GM21447 (cell line): Measurements from ENCODE around the gene PEX11A.

Source experiments
- ATAC-seq: cut with Tn5 transposase; IDR thresholded peaks from one replicate; pipeline ENCODE4 v1.9.1; 2021; ENCODE audit not compliant: unreplicated experiment

The PEX11A gene

DNA sequence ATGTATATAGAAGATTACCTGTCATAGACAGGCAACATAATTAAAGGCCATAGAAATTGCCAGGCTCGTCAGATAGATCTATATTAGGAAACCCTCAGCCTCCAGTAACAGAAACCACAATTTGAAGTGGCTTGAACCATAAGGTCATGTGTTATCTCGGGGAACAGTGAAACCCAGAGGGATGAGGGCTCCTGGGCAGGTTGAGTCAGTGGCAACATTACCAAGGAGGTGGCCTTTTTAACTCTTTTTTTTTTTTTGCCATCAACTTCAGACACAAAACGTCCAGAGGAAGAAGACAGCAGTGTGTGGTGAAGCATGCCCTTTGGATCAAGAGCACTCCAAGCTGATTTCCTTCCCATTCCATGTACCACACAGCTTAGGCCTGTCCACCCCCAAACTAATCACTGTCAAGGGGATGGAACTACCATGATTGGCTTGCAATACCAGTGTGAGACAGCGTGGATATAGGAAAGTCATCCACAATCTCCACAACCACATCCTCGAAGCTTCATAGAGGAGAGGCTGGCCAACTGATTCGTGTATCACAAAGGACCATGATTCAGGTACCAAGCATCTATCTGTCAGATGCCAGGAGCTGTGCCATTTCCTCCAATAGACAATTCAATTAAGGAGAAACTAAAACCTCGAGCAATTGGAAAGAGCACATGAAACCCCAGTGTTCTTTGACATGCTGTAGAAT is 34.3 kb downstream of the PEX11A start:
- ATAC-seq, result no peak

DNA sequence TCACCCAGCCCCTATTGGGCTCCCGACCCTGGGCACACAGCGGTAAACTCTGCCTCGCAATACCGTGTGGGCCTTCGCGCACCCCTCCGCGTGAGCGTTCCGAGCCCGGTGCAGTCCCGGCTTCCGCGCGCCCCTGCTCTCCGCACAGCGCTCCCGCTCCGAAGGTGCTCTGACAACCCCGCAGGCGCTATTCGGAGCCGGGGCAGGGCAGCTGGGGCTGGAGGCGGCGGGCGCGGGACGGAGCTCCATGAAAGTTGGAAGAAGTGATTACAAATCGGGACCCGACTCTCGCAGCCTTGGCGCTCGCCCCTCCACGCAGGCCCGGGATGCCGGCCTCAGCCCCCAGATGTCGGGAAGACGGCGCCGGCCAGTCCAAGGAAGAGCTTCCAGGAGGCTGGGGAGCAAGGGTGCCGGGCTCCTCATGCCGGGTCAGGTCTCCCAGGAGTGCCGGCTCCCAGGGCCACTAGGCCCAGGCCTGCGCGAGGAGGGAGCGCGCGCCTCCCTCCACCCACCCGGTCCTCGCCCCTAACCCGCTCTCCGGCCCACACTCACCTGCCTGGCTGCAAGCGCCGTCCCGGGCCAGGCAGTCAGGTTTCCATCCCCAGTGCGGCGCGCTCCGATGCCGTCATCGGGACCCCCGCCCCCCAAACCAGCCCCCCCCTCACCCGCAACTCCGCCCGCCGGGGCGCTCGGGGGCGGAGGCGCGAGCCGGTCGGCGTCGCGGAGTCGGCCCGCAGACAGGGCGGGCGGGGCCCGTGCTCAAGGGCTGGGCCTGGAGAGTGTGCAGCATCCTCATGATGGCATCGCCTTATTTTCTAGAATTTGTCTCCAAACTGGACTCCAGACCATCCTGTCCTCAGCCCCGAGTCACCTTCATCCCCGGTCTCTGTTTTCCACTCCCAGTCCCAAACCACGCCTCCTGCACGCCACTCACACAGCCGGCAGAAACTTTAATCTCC is 35.4 kb downstream of the PEX11A start, which contains the start of gene KIF7:
KIF7 (minus strand) TSS at position 621 of the 959 bp plus-strand sequence. CDS start 2,537 bp downstream, outside the sequence.
- no peak for ATAC-seq

DNA sequence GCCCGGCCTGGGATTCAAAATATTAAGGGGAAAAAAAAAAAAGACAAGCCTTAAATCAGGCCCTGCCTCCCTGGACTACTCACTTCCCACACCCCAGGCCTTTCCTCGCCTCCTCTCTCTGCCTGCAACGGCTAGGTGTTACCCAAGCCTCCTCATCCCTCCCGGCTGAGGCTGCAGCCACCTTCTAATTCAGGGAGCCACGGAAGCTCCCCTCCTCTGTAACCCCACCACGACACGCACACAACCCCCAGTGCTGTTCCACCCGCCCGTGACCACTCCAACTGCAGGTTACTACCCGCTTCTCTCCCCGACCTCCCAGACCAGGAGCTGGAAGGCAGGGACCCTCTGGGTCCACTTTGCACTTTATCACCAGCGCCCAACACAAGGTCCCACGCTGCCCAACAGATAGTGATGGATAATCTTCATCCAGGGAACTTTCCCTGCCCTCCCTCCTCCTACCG is 36.2 kb downstream of the PEX11A start:
- ATAC-seq, result no peak

DNA sequence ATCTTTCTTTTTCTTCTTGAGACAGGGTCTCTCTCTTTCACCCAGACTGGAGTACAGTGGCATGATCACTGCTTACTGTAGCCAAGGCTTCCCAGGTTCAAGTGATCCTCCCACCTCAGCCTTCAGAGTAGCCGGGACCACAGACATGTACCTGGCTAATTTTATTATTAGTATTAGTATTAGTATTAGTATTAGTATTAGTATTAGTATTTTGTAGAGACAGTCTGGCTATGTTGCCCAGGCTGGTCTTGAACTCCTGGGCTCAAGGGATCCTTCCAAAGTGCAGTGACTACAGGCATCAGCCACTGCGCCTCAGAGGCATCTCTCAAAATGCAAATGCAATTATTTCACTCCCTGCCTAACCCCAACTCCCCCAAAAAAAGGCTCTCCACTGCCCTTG is 37.0 kb downstream of the PEX11A start:
- ATAC-seq, result no peak

DNA sequence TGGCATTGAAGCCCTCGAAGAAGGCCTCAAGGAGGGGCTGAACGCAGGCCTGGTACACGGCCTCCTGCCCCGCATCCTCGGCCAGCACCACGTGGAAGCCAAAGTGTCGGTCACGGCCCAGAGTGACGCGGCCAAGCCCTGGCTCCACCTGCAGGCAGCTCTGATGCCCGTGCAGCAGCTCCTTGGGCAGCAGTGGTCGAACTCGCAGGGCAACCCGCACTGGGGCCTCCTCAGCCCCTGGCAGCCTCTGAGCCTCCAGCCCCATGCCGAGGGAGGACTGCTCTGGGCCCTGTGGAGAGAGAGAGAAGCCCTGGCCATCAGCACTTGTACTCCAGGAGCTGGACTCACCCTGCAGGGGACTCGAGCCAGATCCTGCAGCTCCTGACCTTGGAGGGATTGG is 37.9 kb downstream of the PEX11A start:
- no peak for ATAC-seq

DNA sequence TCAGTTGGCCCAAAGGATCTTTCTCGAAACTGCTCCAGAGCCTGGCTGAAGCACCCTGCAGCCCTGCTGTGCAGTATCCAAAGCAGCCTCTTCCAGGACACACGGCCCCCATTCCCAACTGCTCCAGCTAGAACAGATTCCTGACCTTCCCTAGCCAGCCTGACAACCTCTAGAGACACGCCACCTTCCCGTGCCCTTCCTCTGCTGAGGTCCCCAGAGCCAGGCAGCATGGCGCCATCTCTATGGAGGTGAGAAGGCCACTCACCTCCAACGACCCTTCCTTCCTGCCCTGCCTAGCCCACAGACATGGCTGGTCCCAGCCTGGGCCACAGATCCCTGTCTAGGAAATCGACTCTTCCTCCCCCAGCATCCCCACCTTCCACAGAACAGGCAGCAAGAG is 38.4 kb downstream of the PEX11A start:
- no peak for ATAC-seq

DNA sequence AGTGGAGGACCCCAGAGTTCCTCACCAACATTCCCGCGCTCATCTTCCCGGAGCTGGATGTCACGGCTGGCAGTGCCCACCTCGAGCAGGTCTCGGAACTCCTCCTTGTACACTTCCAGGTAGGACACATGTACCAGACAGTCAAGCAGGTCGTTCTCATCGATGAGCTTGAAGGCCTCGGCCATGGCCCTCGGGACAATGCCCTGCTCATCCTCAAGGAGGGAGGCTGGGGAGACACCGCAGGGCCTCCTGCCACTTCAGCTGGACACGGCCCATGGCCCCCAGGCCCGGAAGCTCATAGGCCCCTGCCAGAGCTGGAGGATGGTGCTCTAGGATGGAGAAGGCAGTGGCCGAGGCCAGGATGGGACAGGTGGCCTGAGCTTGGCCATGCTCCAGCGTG is 40.8 kb downstream of the PEX11A start:
- ATAC-seq, result no peak

DNA sequence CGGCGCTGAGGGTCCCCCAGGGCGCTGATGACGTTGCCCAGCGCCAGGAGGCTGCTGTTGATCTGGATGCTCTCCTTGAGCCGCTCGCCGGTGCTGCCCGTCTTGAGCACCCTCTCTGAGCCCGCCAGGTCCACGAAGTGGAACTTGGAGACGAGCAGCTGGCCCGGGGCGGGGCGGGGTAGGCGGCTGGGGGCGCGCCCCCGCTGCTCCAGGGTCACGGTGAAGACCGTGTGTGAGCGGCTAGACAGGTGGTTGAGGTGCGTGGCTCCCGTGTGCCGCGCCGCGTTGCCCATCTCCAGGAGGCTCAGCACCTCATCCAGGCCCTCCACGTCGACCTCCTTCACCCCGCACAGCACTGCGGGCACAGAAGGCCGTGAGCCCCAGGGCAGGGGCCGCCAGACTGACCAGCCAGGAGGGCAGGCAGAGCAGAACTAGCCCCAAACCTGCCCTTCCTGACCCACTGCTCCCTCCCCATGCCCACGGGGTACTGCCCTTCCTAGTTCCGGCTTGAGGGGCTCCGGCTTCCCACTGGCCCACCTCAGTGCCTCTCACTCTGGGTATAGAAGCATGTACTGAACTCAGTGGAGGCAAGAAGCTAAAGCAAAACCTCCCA is 41.4 kb downstream of the PEX11A start:
- ATAC-seq, result no peak

DNA sequence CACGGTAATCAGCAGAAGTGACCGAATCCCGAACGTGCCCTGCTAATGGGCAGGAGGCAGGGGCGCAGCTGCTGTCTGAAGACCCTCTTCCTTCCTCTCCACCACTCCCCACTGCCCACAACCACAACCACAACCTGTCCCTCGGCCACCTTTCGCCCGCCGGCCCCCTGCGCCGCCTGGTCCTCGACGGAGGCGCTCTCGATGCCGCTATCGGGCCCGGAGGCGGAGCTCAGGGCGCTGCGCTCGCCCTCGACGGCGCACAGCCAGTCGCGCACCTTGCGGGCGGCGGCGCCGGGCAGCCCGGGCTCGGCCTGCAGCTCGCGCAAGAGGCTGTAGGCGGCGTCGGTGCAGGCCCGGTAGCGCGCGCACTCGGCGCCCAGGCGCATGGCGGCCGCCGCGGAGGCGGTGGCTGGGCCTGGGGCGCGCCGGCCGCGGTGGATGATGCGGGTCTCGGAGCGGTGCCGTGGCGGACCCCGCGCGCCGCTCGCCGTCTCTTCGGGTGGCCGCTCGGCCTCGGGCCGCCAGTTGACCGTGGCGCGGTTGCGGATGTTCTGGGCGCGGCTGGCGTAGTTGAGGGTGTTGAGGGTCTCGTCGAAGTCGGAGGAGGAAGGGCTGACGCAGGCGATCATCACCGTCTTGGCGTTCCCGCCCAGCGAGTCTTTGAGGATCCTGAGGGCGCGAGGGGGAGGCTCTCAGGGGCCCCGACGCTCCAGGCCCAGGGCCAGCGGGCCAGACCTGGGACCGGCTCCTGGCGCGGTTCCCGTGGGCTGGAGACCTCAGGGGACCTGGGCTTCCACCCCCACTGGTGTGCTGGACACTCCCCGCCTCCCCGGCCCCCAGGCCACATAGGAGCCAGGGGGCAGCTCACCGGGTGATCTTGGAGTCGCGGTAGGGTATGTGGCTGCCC is 42.2 kb downstream of the PEX11A start:
- ATAC-seq, result no peak

DNA sequence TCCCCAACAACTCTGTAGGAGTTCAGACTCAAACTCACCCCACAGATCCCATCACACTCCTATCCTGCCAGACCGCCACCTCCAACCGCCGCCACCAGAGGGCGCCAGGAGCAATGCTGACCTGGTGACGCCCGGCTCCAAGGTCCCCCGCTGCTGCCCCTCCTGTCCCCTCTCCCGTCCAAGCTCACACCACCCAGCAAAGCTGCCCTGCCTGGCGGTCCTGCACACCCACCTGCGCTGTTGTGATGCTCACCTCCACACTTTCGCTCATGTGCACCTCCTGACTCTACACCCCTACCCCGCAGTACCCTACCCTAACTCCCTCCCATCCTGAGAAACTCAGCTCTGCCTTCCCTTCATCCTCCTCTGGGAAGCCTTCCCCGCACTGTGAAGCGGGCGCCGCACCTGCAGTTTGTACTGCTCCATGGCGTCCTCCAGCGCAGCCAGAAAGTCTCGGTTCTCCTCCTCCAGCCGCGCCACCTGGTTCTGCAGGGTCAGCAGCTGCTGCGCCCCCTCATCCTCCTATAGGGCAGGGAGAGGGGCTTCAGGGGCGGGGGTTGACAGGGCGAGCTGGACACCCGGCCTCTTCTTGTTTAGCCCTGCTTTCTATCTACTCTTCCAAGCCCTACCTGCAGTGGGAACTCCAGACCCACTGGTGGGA is 43.2 kb downstream of the PEX11A start:
- ATAC-seq, result no peak

DNA sequence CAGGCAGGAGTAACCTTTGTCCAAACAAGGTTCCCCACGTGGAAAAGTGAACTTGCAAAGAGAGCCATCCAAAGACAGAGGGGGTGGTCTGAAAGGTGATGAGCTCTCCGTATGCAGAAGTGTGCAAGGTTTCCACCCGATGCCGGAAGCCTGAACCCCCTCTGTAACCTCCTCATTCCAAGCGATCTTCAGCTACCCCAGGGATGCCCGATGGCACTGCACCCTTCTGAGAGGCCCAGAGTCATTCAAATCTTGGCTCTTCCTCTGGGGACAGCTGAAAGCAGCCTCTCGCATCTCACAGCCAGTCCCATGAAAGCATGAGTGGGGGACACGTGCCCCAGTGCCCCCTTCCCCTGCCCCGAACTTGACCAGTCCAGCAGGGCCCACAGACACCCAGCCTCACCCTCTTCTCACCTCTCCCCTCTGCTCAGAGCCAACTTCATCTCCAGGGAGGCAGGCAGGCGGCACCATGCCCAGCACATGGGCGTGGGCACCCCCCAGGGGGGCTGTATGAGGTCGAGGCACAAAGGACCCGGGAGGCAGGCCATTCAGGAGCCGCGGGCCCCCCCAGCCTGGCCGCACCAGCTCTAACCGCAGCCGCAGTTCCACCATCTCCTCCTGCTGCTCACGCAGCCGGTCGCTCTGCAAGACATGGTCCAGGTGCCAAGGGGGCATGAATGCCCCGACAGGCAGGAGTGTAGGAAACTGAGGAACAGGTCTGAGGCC is 44.0 kb downstream of the PEX11A start:
- no peak for ATAC-seq

DNA sequence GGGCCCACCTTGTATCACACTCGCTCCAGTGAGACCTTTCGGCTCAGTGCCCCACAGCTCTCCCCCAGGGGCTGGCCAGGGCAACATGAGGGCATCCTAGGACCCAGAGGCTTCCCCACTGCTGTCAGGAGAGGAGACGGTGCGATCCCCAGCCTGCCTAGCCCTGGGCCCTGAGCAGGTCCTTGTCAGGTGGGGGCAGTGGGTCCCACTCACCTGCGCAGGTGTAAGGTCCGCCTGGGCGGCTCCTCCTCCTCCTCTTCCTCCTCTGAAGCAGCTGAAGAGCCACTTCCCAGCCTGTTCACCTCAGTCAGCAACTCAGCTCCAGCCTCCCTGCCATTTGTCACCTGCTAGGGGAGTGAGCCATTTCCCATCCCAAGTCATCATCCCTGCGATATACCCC is 44.9 kb downstream of the PEX11A start:
- ATAC-seq, result no peak

DNA sequence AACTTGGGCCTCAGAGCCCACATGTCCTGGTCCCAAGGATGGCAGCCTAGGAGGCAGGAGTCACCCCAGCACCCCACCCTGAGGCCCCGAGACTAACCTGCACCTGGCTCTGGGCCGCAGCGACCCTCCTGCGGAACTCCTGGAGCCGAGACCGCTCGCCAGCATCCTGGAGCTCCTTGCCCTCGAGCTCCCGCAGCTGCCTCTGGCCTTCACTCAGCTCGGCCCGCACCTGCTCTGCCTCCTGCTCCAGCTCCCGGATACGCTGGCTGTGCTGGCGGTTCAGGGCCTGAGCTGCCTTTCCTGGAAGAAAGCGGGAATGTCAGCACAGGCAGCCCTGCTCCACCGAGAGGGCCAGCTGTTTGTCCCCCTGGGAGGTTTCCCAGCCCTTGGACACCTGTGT is 48.4 kb downstream of the PEX11A start:
- no peak for ATAC-seq

DNA sequence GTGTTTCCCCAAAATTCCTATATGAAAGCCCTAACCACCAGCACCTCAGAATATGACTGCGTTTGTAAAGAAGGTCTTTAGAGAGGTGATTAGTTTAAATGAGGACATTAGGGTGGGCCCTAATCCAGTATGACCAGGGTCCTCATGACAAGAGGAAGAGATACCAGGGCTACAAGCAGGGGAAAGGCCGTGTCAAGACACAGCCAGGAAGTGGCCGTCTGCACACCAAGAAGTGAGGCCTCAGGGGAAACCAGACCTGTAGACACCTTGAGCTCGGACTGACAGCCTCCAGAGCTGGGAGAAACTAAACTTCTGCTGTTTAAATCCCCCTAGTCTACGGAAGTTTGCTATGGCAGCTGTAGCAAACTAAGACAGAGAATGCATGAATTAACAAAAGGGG is 49.5 kb downstream of the PEX11A start:
- ATAC-seq, result no peak

DNA sequence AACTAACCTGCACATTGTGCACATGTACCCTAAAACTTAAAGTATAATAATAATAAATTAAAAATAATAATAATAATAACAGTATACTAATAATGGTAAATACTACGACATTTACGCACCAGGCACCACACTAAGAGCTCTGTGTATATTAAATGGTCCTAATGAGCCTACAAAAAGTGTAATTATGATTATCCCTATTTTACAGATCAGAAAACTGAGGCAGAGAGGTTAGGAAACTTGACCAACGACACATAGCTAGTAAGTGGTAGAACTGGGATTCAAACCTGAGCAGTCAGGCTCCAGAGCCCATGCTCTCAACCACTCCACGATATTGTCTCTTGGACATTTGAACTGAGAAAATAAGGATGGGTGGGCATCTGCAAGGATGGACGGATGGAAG is 50.3 kb downstream of the PEX11A start:
- no peak for ATAC-seq

DNA sequence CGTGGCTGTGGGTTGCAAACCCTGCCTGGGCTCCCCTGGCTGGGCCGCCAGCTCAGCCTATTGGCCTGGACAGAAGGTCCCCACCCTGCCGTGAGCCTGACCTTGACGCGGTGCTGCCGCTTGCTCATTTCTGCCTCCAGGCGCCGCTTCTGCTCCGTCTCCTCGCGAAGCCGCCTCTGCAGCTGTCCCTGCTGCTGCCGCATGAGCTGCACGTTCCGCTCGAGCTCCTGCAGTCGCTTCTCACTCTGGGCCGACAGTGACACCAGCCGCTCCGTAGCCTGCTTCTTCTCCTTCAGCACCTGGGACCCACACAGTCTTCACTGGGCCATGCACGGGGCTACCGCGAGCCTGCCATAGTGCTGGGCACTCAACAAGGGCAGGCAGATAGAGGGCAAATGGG is 57.0 kb downstream of the PEX11A start:
- no peak for ATAC-seq

DNA sequence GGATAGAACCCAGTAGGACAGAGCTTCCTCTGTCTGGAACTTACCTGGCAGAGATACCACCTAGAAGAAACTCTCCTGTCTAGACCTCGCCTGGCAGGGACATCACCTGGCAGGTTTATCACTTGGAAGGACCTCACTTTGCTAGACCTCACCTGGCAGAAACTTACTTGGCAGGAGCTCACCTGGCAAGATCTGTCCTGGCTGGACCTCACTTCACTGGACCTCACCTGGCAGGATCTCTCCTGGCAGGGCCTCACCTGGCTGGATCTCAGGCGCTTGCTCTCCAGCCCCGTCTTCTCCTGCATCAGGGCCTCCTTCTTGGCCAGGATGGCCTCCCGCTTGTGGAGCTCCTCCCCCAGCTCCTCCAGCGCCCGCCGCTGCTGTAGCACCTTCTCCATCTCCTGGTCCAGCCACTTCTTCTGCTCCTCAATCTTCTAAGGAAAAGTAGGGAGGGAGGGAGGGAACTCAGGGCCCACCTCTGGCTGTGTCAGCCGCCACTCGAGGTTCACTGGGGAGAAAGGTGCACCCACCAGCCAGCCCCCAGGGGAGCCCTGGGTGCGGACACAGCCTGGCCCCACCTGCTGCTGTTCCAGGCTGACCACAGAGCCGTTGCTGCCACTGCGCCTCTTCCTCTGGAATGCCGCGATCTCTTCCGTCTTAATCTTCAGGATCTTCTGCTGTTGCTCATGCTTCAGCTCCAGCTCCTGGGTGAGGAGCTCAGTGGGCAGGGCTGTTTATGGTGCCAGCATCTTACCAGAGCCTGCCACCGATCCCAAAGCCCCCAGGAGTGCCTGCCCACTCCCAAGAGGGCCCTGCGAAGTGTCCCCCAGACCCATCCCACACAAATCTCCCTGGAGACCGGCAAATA is 57.8 kb downstream of the PEX11A start:
- ATAC-seq, result no peak

DNA sequence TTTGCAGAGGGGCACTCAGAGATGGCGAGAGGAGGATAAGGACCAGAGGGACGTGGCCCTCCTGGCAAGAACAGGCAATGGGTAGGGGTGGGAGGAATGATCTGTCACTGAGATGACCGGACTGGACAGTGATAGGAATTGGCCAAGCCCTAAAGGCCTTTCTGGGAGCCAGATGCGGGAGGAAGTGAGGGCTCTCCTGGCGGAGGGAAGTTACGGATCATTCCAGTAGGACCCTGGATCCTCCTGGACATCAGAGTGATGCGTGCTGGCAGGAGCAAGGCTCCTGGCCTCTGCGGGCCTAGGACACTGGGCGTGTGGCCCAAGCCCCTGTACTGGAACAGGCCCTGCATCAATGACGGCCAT is 58.7 kb downstream of the PEX11A start:
- ATAC-seq, result no peak
